Cardiac fibroblast (primary cell): ENCODE results near the gene POLA2.
A peak's percentile ranks its signal among the peaks of the same experiment; 100 is the strongest.
"Not testable (repeated sequence)": the region's sequence is repeated elsewhere in the genome, so short reads cannot be mapped to it uniquely, and the experiment has no call there.

Experiments
- DNase-seq, 2 donors: peaks; one replicate each; pipeline versions ENCODE4 v3.0.0 to v3.0.0-alpha.2; 2010; ENCODE audit warnings: low read depth in 2 of 2
- H3K4me3 ChIP-seq, 2 donors: replicated peaks in 1 of 2; 1 replicate in 1 of 2; 2 replicates in 1 of 2; pipeline ENCODE4 v1.5.1; 2011; ENCODE audit warnings: low read depth in 2 of 2, low read length in 2 of 2, mild to moderate bottlenecking in 2 of 2, moderate library complexity in 1 of 2
- CTCF ChIP-seq: IDR thresholded peaks from one replicate; pipeline ENCODE4 v1.5.1; 2011; ENCODE audit warnings: low read depth, mild to moderate bottlenecking, low read length, inconsistent platforms

Gene POLA2

GRCh38 chr11:65330544-65330943 lies 68.8 kb downstream of the POLA2 start:
- no peak overlapping the region for H3K4me3 ChIP-seq
- TF ChIP-seq CTCF: no peak
- no peak for DNase-seq

- H3K4me3 ChIP-seq, DNase-seq: not testable (repeated sequence)
These were observed 70.8 kb downstream of the POLA2 start for GRCh38 chr11:65332591-65332990.

GRCh38 chr11:65334696-65335295 lies 73.0 kb downstream of the POLA2 start:
- peak in 1 of 2 donors; percentile 21 for DNase-seq
- no peak for TF ChIP-seq CTCF
- H3K4me3 ChIP-seq: peak overlapping the region; percentile 84 to 89

GRCh38 chr11:65338676-65339075 lies 76.9 kb downstream of the POLA2 start:
- TF ChIP-seq CTCF: no peak
- no peak overlapping the region for H3K4me3 ChIP-seq
- no peak for DNase-seq

GRCh38 chr11:65340226-65340625 lies 78.5 kb downstream of the POLA2 start:
- no peak for DNase-seq
- TF ChIP-seq CTCF: no peak
- H3K4me3 ChIP-seq: no peak overlapping the region

GRCh38 chr11:65341856-65342255 lies 80.1 kb downstream of the POLA2 start:
- TF ChIP-seq CTCF: no peak
- no peak overlapping the region for H3K4me3 ChIP-seq
- DNase-seq: no peak
